ENCODE results near the gene RNF8.

The RNF8 gene

DNA sequence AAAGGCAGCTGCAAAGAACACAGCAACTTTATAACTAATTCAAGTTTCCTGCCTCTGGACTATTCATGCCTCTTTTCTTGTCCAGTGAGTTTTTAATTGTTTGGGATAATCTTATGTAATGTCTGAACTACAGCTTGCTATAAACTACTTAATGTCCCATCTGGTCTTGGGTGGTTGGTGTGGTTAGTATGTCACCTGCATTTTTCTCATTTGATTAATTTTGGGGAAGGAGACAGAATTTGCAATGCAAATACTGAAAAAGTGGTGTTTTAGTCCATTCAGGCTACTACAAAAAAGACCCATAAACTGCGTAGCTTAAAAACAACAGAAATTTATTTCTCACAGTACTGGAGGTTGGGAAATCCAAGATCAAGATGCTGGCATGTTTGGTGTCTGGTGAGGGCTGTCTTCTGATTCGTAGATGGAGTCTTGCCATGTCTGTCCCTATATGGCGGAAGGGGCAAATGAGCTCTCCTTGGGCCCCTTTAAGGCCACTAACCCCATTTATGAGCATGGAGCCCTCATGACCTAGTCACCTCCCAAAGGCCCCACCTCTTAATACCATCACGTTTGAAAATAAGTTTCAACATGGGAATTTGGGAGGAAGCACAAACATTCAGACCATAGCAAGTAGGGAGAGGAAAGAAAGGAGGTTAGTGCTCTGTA lies 22.4 kb downstream of the RNF8 start:
- Mint-ChIP-seq H3K4me1 (peaks cover 5% of the 10 kb centered on the region), H3K27me3 (ENCODE audit: low read depth) (no peaks in the 10 kb centered on the region), H3K9me3 (no peaks in the 10 kb centered on the region), H3K27ac (no peak overlapping the region), H3K4me3 (no peak overlapping the region), H3K36me3 (ENCODE audit: low read depth) (peaks cover 41% of the 10 kb centered on the region)
- TF ChIP-seq, protein P1, sequence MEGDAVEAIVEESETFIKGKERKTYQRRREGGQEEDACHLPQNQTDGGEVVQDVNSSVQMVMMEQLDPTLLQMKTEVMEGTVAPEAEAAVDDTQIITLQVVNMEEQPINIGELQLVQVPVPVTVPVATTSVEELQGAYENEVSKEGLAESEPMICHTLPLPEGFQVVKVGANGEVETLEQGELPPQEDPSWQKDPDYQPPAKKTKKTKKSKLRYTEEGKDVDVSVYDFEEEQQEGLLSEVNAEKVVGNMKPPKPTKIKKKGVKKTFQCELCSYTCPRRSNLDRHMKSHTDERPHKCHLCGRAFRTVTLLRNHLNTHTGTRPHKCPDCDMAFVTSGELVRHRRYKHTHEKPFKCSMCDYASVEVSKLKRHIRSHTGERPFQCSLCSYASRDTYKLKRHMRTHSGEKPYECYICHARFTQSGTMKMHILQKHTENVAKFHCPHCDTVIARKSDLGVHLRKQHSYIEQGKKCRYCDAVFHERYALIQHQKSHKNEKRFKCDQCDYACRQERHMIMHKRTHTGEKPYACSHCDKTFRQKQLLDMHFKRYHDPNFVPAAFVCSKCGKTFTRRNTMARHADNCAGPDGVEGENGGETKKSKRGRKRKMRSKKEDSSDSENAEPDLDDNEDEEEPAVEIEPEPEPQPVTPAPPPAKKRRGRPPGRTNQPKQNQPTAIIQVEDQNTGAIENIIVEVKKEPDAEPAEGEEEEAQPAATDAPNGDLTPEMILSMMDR (IDR thresholded peaks at IDR 0.05; ENCODE audit: unreplicated experiment in 3 of 3): no peak

- no peaks in the 10 kb centered on the region for H3K27me3 Mint-ChIP-seq (ENCODE audit: low read depth)
- H3K9me3 Mint-ChIP-seq: no peaks in the 10 kb centered on the region
- H3K4me3 Mint-ChIP-seq: no peak overlapping the region
- H3K36me3 Mint-ChIP-seq (ENCODE audit: low read depth): peaks cover 43% of the 10 kb centered on the region
- TF ChIP-seq, protein P1 (IDR thresholded peaks at IDR 0.05; ENCODE audit: unreplicated experiment in 3 of 3): peak; percentile 28 to 60 (median 52)
- no peak overlapping the region for H3K27ac Mint-ChIP-seq
- H3K4me1 Mint-ChIP-seq: no peaks in the 10 kb centered on the region
These were observed 27.8 kb downstream of the RNF8 start for GRCh38 chr6:37381579-37381978.

DNA sequence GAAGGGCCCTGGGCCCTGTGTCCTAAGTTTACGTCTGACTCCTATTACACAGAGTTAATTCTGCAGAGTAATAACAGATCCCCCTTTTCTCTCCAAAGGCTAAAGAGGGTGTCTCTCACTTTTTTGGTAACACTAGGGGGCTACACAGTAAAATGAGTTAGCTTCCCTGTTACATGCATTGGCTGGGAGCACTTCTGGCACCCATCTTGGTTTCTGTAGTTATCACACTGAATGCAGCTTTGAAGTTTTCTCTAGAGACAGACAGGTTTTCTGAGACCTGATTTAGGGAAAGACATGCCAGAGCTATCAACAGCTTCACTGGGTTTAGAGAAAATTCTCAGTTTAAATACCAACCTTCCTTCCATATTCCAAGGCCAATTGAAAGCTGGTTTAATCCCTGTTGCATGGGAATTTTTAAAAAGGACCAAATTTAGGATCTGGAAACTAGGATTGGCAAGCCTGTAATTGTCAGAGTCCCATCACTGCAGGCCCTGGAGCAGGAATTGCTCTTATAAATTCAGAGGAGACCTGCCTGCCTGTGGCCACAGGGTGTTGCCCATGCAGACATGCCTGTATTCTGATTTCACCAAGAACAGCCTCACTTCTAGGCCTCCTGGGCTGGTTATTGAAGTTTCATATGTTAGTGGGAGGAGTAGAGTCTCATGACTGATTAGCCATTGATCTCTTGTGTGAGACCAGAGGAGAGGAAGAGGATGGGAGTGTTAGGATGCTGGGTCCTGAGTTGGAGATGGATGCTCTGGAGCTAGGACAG lies 29.4 kb downstream of the RNF8 start:
- no peaks in the 10 kb centered on the region for H3K27me3 Mint-ChIP-seq (ENCODE audit: low read depth)
- no peaks in the 10 kb centered on the region for H3K4me1 Mint-ChIP-seq
- TF ChIP-seq, protein P1 (IDR thresholded peaks at IDR 0.05; ENCODE audit: unreplicated experiment in 3 of 3): peak in 1 of 3 experiments; percentile 8
- H3K9me3 Mint-ChIP-seq: no peaks in the 10 kb centered on the region
- H3K36me3 Mint-ChIP-seq (ENCODE audit: low read depth): peaks cover 37% of the 10 kb centered on the region
- H3K27ac Mint-ChIP-seq: no peak overlapping the region
- no peak overlapping the region for H3K4me3 Mint-ChIP-seq

DNA sequence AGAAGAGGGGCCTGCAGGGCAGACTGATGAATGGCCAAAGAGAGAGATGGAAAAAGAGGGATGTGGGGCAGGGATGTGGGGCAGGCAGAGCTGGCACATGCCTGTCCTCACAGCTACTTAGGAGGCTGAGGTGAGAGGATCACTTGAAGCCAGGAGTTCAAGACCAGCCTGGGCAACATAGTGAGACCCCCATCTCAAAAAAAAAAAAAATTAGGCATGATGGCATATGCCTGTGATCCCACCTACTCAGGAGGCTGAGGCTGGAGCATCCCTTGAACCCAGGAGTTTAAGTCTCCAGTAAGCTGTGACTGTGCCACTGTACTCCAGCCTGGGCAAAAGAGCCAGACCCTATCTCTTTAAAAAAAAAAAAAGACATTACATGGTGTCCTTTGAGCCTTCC lies 34.8 kb downstream of the RNF8 start:
- Mint-ChIP-seq H3K27me3 (ENCODE audit: low read depth) (no peaks in the 10 kb centered on the region), H3K27ac (no peak overlapping the region), H3K36me3 (ENCODE audit: low read depth) (peaks cover 17% of the 10 kb centered on the region), H3K9me3 (no peaks in the 10 kb centered on the region), H3K4me3 (no peak overlapping the region), H3K4me1 (no peaks in the 10 kb centered on the region)
- TF ChIP-seq, protein P1 (IDR thresholded peaks at IDR 0.05; ENCODE audit: unreplicated experiment in 3 of 3): no peak

DNA sequence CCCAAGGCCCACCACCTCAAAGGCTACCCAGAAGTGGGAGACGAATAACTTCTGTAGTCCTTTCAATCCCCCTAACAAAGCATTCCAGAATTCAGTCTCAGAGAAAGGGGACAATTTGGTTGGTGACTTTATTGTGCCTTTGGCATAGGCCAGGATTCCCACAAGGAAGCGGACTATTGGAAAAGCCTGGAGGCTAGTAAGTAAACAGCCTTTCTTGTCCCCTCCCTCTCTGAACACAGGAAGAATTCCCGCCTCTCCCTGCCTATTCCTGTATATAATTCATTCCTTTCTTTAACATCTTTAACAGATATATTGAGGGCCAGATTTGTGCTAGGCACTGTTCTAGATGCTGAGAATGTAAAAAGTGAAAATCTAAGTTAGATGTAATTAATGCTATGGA lies 36.1 kb downstream of the RNF8 start:
- Mint-ChIP-seq H3K4me1 (no peaks in the 10 kb centered on the region), H3K36me3 (ENCODE audit: low read depth) (peaks cover 14% of the 10 kb centered on the region), H3K27ac (no peak overlapping the region), H3K27me3 (ENCODE audit: low read depth) (no peaks in the 10 kb centered on the region), H3K9me3 (no peaks in the 10 kb centered on the region), H3K4me3 (no peak overlapping the region)
- TF ChIP-seq, protein P1 (IDR thresholded peaks at IDR 0.05; ENCODE audit: unreplicated experiment in 3 of 3): no peak
